Measurements from ENCODE around the gene NPEPPS. TPM values are rescaled to one million over a fixed set of nuclear protein-coding genes. Genes with fewer than 3 reads are reported as not detected.

Gene NPEPPS
- total RNA-seq, 1 donor from 2014 or later: 97.9 TPM

DNA sequence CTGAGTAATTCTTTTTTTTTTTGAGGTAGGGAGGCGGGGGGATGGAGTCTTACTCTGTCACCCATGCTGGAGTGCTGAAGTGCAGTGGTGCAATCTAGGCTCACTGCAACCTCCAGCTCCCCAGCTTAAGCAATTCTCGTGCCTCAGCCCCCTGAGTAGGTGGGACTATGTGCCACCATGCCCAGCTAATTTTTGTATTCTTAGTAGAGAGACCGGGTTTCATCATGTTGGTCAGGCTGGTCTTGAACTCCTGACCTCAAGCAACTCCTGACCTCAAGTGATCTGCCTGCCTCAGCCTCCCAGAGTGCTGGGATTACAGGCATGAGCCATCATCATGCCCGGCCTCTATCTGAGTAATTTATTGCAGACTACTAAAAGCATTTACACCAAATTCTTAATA, 138.2 kb downstream of the NPEPPS start:
- no peak for DNase-seq

DNA sequence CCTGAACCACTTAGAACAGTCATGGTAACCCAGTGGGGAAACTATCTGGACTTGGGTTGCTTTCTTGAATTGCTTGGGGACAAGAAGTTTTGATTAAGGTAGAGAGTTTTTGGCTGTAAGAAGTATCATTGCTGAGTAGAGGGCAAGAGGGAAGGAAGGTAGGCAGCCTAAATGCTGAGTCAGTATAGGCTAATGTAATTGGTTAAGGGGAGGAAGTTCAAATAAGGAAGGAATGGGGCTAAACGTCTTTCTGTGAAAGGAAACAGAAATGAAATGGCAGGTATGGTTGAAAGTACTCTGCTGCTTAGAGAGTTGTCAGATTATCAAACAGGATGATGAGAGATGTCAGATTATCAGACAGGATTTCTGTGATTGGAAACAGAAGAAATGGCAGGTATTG, 139.2 kb downstream of the NPEPPS start:
- no peak for DNase-seq

Other genes starting within 250 kb of the NPEPPS start
- 6.6 and 17.2 TPM in 2 replicates for gene EFCAB13, start 207.2 kb upstream of the NPEPPS start, total RNA-seq
- gene KPNB1, start 118.8 kb downstream of the NPEPPS start, total RNA-seq: 394 and 596 TPM in 2 replicates
- gene TBKBP1, start 163.1 kb downstream of the NPEPPS start, total RNA-seq: 14.8 and 20.2 TPM in 2 replicates
- gene TBX21, start 202.1 kb downstream of the NPEPPS start, total RNA-seq: not detected in 2 replicates

All from dermis blood vessel endothelial cell (primary cell).